Stimulated activated memory B cell treated with anti-CD40 and anti-IgM and Interleukin-4, amounts not matched to agents 10 μg/mL and 1 μg/mL and 100 μg/mL, for 72 hours (primary cell): ENCODE measurements around the gene SIRT2.
"Not testable (repeated sequence)": the region's sequence is repeated elsewhere in the genome, so short reads cannot be mapped to it uniquely, and the experiment has no call there.

Source experiments
- ATAC-seq: fragments of 150-1000 bp; cut with Tn5 transposase; 2 replicates; pipeline ENCODE4 v1.10.0; 2021
- H3K27ac Mint-ChIP-seq: one replicate; pipeline ENCODE4 v1.8.0; 2022; ENCODE audit warnings: mild to moderate bottlenecking, mixed read lengths
- H3K27me3 Mint-ChIP-seq: one replicate; pipeline ENCODE4 v1.8.0; 2022; ENCODE audit warnings: mixed read lengths
- H3K36me3 Mint-ChIP-seq: one replicate; pipeline ENCODE4 v1.8.0; 2022; ENCODE audit warnings: mixed read lengths
- H3K4me1 Mint-ChIP-seq: one replicate; pipeline ENCODE4 v1.8.0; 2022; ENCODE audit warnings: mixed read lengths
- H3K4me3 Mint-ChIP-seq: one replicate; pipeline ENCODE4 v1.8.0; 2022; ENCODE audit warnings: mild to moderate bottlenecking, moderate library complexity, mixed read lengths
- H3K9me3 Mint-ChIP-seq: one replicate; pipeline ENCODE4 v1.8.0; 2022; ENCODE audit warnings: mixed read lengths

Gene SIRT2

GRCh38 chr19:38899447-38900201, at the start of gene SIRT2, which contains the start of gene NFKBIB:
Gene SIRT2, minus strand, starts transcription at chr19:38899618. Its CDS starts 97 bp downstream, at chr19:38899521.
Gene NFKBIB, plus strand, starts transcription at chr19:38899969. Its CDS starts 64 bp downstream, at chr19:38900033.
- Mint-ChIP-seq H3K36me3 (peaks cover 21% of the 10 kb centered on the region), H3K9me3 (no peaks in the 10 kb centered on the region)

DNA sequence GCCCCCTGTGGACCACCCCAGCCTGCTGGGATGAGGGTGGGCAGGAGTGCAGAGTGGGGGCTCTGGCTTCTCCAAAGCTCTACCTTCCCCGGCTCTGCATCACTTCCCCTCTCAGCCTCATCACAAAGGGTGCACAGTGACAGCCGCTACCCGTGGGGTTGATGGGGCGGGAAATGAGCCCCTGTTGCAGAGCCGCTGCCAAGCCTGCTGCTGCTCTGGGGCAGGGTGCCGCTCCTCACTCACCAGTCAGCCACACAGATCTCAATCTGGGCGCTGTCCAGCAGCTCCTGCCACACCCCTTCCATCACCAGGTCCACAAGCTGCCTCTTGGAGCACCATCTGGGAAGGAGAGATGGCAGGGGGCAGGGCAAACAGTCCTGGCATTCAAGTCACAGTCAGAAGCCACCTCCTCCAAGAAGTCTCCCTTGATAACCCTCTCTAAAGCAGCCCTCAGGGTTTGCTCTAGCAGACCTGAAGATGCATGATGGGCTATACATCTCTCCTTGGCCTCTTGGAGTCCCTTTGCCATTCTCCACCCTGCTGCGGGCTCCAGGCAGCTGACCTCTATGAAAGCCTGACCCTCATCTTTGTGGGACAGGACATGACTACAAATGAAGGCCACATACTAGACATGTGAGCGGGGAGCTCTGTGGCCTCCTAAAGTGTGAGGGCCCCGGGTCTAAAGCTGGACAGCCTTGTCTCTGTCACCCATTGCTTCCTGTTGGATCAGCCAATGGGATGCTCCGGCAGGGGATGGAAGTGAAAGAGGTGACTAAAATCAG, 47.0 kb upstream of the SIRT2 start:
- Mint-ChIP-seq H3K4me3 (no peak overlapping the region), H3K27me3 (peaks cover 72% of the 10 kb centered on the region), H3K27ac (no peak overlapping the region), H3K4me1 (peaks cover 14% of the 10 kb centered on the region), H3K9me3 (peaks cover 2% of the 10 kb centered on the region), H3K36me3 (no peaks in the 10 kb centered on the region)
- no peak for ATAC-seq

More at GRCh38 chr19:38899447-38900201, at the start of gene SIRT2, which contains the start of gene NFKBIB:
- H3K4me3 Mint-ChIP-seq: peak within 1 kb of the TSS; percentile 94
- H3K27ac Mint-ChIP-seq: peak within 1 kb of the TSS; percentile 88
- no peaks in the 10 kb centered on the region for H3K27me3 Mint-ChIP-seq
- H3K4me1 Mint-ChIP-seq: peaks cover 58% of the 10 kb centered on the region
- ATAC-seq: peak; percentile 98

DNA sequence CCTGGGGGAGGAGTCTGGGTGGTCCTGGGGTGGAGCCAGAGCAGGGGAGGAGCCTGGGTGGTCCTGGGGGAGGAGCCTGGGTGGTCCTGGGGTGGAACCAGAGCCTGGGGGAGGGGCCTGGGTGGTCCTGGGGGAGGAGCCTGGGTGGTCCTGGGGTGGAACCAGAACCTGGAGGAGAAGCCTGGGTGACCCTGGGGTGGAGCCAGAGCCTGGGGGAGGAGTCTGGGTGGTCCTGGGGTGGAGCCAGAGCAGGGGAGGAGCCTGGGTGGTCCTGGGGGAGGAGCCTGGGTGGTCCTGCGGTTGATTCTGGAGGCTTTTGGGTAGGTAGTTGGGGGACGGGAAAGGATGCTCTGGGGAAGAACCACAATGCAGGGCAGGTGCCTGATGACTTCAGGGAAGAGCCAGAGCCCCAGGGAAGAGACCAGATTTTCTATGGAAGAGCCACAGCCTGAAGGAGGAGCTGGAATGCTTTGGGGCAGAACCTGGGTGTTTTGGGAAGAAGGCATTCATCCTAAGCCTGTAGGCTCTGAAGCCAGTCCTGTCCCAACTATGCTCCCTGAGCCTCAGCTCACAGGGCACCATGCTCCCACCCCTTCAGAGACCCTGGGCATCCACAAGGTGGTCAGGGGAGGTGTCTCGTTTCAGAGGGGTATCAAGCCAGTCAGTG, 46.3 kb upstream of the SIRT2 start:
- H3K4me1 Mint-ChIP-seq: peaks cover 14% of the 10 kb centered on the region
- H3K27me3 Mint-ChIP-seq: peaks cover 68% of the 10 kb centered on the region

GRCh38 chr19:38944981-38945506, 45.6 kb upstream of the SIRT2 start:
- Mint-ChIP-seq H3K9me3 (peaks cover 2% of the 10 kb centered on the region), H3K4me3 (no peak overlapping the region), H3K27me3 (peaks cover 62% of the 10 kb centered on the region), H3K36me3 (no peaks in the 10 kb centered on the region), H3K27ac (no peak overlapping the region), H3K4me1 (peaks cover 7% of the 10 kb centered on the region)
- ATAC-seq: no peak

More for the DNA sequence above, 46.3 kb upstream of the SIRT2 start:
- peaks cover 2% of the 10 kb centered on the region for H3K9me3 Mint-ChIP-seq
- H3K36me3 Mint-ChIP-seq: no peaks in the 10 kb centered on the region
- no peak overlapping the region for H3K4me3 Mint-ChIP-seq
- no peak for ATAC-seq
- no peak overlapping the region for H3K27ac Mint-ChIP-seq

GRCh38 chr19:38942471-38943181, 43.2 kb upstream of the SIRT2 start:
- ATAC-seq: no peak
- H3K4me3 Mint-ChIP-seq: no peak overlapping the region
- no peaks in the 10 kb centered on the region for H3K4me1 Mint-ChIP-seq
- no peak overlapping the region for H3K27ac Mint-ChIP-seq
- H3K9me3 Mint-ChIP-seq: no peaks in the 10 kb centered on the region
- no peaks in the 10 kb centered on the region for H3K36me3 Mint-ChIP-seq
- peaks cover 41% of the 10 kb centered on the region for H3K27me3 Mint-ChIP-seq

DNA sequence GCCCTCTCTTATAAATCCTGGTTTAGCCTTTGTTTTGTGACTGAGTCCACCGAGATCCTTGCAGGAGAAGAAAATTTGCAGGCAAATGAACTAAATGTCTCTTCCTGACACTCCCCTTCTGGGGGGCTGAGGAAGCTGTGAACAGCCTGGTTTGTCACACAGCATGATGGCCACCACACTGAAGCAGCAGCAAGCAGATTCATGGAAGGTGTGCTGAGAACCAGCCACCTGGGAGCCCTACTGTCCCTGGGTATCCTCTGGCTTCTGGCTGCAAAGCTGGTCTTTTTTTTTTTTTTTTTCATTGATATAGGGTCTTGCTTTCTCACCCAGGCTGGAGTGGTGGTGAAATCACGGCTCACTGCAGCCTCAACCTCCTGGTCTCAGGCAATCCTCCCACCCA, 42.6 kb upstream of the SIRT2 start:
- Mint-ChIP-seq H3K4me3 (no peak overlapping the region), H3K27ac (no peak overlapping the region), H3K27me3 (peaks cover 36% of the 10 kb centered on the region), H3K9me3 (no peaks in the 10 kb centered on the region), H3K36me3 (no peaks in the 10 kb centered on the region), H3K4me1 (no peaks in the 10 kb centered on the region)
- no peak for ATAC-seq

GRCh38 chr19:38941466-38941865, 42.0 kb upstream of the SIRT2 start:
- H3K9me3 Mint-ChIP-seq, ATAC-seq, H3K4me1 Mint-ChIP-seq, H3K36me3 Mint-ChIP-seq, H3K27ac Mint-ChIP-seq, H3K4me3 Mint-ChIP-seq: not testable (repeated sequence)
- H3K27me3 Mint-ChIP-seq: peaks cover 31% of the 10 kb centered on the region

GRCh38 chr19:38939957-38940356, 40.5 kb upstream of the SIRT2 start:
- H3K36me3 Mint-ChIP-seq: peaks cover 12% of the 10 kb centered on the region
- ATAC-seq: no peak
- H3K9me3 Mint-ChIP-seq: peaks cover under 1% of the 10 kb centered on the region
- H3K27ac Mint-ChIP-seq: no peak overlapping the region
- H3K27me3 Mint-ChIP-seq: peaks cover 28% of the 10 kb centered on the region
- H3K4me1 Mint-ChIP-seq: no peaks in the 10 kb centered on the region
- H3K4me3 Mint-ChIP-seq: no peak overlapping the region

- peaks cover 39% of the 10 kb centered on the region for H3K36me3 Mint-ChIP-seq
These were observed 34.1 kb upstream of the SIRT2 start for GRCh38 chr19:38933544-38933943.

GRCh38 chr19:38932425-38933179, 33.2 kb upstream of the SIRT2 start:
- Mint-ChIP-seq H3K36me3 (peaks cover 39% of the 10 kb centered on the region), H3K9me3 (peaks cover 4% of the 10 kb centered on the region), H3K27ac (no peak overlapping the region), H3K27me3 (no peaks in the 10 kb centered on the region), H3K4me3 (peak overlapping the region; percentile 36), H3K4me1 (peaks cover 45% of the 10 kb centered on the region)
- no peak for ATAC-seq

More at GRCh38 chr19:38933544-38933943, 34.1 kb upstream of the SIRT2 start:
- H3K9me3 Mint-ChIP-seq: peaks cover 4% of the 10 kb centered on the region
- no peak overlapping the region for H3K27ac Mint-ChIP-seq
- no peak for ATAC-seq
- H3K4me3 Mint-ChIP-seq: no peak overlapping the region
- peaks cover 45% of the 10 kb centered on the region for H3K4me1 Mint-ChIP-seq
- H3K27me3 Mint-ChIP-seq: no peaks in the 10 kb centered on the region

DNA sequence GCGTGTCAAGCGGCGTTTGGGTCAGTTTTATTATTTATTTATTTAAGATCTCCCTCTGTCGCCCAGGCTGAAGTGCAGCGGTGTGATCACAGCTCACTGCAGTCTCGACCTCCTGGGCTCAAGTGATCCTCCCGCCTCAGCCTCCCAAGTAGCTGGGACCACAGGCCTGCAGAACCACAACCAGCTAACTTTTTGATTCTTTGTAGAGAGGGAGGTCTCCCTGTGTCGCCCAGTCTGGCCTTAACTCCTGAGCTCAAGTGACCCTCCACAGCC, 32.0 kb upstream of the SIRT2 start:
- H3K4me3 Mint-ChIP-seq: peak overlapping the region; percentile 82
- H3K27me3 Mint-ChIP-seq: no peaks in the 10 kb centered on the region
- H3K9me3 Mint-ChIP-seq: peaks cover 4% of the 10 kb centered on the region
- H3K36me3 Mint-ChIP-seq: peaks cover 39% of the 10 kb centered on the region
- peaks cover 45% of the 10 kb centered on the region for H3K4me1 Mint-ChIP-seq
- H3K27ac Mint-ChIP-seq: peak overlapping the region; percentile 97
- ATAC-seq: no peak

- Mint-ChIP-seq H3K36me3 (peaks cover 37% of the 10 kb centered on the region), H3K9me3 (peaks cover 4% of the 10 kb centered on the region), H3K4me1 (peaks cover 45% of the 10 kb centered on the region), H3K4me3 (peak within 1 kb of the TSS; percentile 82), H3K27ac (peak within 1 kb of the TSS; percentile 97), H3K27me3 (no peaks in the 10 kb centered on the region)
- peak; percentile 99 for ATAC-seq
These were observed 31.5 kb upstream of the SIRT2 start, which contains the start of gene MRPS12 for GRCh38 chr19:38930776-38931520. Gene MRPS12, plus strand, starts transcription at chr19:38930944. Its CDS starts 351 bp downstream, at chr19:38931295.

DNA sequence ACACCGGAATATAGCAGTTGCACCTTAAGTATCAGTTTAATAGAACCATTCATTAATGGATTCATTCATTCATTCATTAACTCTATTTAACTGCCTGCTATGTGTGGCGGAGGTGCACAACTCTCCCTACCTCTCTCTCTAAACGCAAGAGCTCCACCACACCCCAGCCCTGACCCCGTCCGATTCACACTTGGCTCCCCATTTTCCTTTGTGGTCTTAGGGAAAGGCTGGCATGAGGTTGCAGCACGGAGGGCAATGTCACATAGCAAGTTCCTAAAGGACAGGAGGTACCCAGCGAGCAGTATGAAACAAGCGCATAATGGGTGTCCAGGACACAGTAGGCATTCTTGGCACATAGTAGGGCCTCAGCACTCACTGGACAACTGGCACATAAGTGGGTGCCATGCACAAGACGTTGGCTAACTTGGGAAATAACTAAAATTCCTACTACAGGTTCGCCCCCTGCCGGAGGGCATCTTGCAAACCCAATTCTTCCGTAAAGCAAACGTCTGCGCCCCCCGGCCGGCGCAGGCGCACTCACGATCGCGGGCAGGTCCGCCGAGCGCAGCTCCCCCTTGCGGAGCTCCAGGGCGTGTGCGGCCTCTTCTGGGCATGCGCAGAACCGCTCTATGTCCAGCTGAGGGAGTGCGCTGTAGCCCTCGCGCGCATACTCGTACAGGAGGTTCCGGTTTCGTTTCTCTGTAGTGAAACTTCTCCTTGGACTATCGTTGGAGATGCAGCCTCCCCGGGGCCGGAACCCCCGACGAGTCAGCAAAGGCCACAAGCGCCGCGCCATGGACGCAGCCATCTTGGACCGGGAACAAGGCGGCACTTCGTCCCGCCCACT, 30.7 kb upstream of the SIRT2 start, which contains the start of gene SARS2:
Gene SARS2 (minus strand): TSS at position 835 of the 847 bp plus-strand sequence. CDS start 27 bp downstream, at position 808.
- peak; percentile 82 for ATAC-seq
- Mint-ChIP-seq H3K27me3 (no peaks in the 10 kb centered on the region), H3K36me3 (peaks cover 33% of the 10 kb centered on the region), H3K4me1 (peaks cover 45% of the 10 kb centered on the region), H3K9me3 (peaks cover 4% of the 10 kb centered on the region), H3K4me3 (peak within 1 kb of the TSS; percentile 82), H3K27ac (peak within 1 kb of the TSS; percentile 97)
